ENCODE measurements around the gene FXYD3.
"Not testable (repeated sequence)": the region's sequence is repeated elsewhere in the genome, so short reads cannot be mapped to it uniquely, and the experiment has no call there.

DNA sequence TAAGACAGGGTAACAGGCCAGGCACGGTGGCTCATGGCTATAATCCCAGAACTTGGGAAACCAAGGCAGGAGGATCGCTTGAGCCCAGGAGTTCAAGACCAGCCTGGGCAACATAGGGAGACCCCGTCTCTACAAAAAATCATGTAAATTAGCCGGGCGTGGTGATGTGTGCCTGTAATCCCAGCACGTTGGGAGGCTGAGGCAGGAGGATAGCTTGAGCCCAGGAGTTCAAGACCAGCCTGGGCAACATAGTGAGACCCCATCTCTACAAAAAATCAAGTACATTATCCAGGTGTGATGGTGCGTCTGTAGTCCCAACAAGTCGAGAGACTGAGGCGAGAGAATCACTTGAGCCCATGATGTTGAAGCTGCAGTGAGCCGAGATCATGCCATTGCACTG, 12.0 kb upstream of the FXYD3 start:
- TF ChIP-seq, protein P1, sequence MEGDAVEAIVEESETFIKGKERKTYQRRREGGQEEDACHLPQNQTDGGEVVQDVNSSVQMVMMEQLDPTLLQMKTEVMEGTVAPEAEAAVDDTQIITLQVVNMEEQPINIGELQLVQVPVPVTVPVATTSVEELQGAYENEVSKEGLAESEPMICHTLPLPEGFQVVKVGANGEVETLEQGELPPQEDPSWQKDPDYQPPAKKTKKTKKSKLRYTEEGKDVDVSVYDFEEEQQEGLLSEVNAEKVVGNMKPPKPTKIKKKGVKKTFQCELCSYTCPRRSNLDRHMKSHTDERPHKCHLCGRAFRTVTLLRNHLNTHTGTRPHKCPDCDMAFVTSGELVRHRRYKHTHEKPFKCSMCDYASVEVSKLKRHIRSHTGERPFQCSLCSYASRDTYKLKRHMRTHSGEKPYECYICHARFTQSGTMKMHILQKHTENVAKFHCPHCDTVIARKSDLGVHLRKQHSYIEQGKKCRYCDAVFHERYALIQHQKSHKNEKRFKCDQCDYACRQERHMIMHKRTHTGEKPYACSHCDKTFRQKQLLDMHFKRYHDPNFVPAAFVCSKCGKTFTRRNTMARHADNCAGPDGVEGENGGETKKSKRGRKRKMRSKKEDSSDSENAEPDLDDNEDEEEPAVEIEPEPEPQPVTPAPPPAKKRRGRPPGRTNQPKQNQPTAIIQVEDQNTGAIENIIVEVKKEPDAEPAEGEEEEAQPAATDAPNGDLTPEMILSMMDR (IDR thresholded peaks at IDR 0.05), result not testable (repeated sequence)
- TF ChIP-seq POLR2A (IDR thresholded peaks at IDR 0.05), result not testable (repeated sequence)

Data from right lobe of liver (tissue), 4 donors.